HG03064 (cell line): Measurements from ENCODE around the gene ADCY9.
"Not testable (repeated sequence)": the region's sequence is repeated elsewhere in the genome, so short reads cannot be mapped to it uniquely, and the experiment has no call there.

Experiments used
- ATAC-seq: cut with Tn5 transposase; IDR thresholded peaks from one replicate; pipeline ENCODE4 v1.9.1; 2021; ENCODE audit warnings: low read depth; ENCODE audit not compliant: unreplicated experiment

ADCY9 gene

DNA sequence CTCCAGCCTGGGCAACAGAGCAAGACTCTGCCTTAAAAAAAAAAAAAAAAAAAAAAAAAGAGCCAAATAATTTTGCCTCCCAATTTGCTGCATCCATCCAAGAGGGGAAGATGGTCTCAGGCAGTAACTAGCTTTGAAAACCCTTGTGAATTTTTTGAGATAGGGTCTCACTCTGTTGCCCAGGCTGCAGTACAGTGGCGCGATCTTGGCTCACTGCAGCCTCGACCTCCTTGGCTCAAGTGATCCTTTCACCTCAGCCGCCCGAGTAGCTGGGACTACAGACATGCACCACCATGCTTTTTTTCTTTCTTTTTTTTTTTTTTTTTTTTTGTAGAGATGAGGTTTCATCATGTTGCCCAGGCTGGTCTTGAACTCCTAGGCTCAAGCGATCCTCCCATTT, 70.7 kb downstream of the ADCY9 start:
- ATAC-seq, result not testable (repeated sequence)

DNA sequence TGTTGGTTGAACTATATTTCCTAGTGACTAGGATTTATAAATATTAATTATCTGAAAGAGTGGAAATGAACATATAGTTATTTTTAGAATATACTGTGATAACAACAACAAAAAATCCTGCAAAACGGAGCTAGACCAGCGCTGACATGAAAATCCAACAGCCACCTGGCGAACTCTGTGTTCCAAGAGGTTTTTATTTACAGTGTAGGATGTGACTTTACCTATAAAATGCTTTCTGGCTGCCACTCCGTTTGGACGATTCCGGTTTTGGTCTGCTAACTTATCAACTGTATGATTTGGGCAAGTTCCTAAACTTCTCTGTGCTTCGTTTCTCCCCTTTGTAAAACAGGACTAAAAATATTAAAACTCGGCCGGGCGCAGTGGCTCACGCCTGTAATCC, 73.7 kb downstream of the ADCY9 start:
- no peak for ATAC-seq

DNA sequence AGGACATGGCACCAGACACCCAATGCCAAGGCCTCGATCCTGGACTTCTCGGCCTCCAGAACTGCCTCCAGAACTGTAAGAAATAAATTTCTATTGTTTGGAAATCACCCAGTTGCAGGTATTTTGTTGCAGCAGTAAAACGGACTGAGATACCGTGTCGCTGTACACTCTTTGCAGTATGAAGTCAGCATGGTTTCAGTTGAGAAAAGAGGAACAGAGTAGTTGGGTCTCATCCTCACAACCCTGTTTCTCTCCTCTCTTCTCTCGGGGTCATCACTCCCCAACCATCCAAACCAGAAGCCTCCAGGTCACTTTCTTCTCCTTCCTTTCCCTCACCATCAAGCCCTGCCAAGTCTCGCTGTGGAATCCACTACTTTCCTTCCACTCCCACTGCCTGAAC, 77.8 kb downstream of the ADCY9 start:
- no peak for ATAC-seq

DNA sequence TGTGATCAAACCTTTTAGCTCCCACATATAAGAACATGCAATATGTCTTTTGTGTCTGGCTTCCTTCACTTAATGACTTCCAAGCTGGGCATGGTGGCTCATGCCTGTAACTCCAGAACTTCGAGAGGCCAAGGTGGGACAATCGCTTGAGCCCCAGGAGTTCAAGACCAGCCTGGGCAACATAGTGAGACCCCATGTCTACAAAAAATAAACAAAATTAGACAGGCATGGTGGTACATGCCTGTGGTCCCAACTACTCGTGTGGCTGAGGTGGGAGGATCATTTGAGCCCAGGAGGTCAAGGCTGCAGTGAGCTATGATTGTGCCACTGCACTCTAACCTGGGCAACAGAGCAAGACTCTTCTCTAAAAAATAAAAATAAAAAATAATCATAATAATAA, 79.3 kb downstream of the ADCY9 start:
- ATAC-seq, result not testable (repeated sequence)

DNA sequence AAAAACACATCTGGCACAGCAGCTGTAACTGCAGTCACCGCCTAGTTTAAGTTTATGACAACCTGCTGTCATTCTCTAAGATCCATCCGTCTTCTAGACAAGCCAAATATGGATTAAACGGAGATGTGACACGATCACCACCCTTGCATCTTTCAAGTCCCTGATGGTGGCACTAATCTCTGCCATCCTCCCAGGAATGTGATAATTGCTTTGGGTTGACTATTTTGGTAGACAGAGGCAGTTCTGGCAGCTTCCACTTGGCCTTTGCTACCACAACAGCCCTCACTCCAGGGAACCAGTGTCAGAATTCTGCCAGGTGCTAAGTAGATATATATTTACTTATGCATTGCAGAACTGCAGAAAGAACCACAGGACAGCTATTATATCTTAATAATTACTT, 81.3 kb downstream of the ADCY9 start:
- ATAC-seq, result no peak

DNA sequence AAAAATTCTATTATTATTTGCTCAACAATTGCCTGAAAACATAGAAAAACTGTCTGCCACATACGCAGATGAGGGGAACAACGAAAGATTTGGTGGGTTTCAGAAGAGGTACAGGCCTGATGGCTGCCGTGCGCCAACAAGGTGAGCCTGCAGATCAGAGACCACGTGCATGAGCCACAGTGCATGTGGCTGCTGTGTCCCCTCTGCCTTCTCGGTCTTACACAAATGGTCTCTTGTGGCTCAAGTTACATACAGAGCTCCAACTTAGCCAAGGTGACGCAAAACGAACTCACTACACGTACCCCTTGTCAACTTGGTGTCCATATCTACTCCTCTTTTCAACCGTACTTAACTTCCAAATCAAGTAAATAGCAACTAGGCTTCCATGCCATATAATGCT, 82.3 kb downstream of the ADCY9 start:
- no peak for ATAC-seq

DNA sequence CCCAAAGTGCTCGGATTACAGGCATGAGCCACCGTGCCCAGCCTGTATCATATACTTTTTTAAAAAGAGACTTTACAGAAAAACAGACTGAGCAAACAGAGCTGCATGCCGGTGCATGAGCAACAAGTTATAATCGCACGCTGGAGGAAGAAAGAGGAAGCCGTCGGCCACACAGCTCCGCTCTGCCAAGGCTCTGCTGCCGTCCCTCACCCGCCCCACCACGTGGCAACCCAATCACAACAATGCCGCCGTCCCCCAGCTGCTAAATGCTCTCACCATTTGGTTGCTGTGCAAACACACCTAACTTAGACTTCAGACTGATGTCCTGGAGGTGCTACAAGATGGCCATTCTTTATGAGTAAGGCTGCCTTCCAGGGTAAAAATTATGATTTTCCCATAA, 83.5 kb downstream of the ADCY9 start:
- ATAC-seq, result no peak

DNA sequence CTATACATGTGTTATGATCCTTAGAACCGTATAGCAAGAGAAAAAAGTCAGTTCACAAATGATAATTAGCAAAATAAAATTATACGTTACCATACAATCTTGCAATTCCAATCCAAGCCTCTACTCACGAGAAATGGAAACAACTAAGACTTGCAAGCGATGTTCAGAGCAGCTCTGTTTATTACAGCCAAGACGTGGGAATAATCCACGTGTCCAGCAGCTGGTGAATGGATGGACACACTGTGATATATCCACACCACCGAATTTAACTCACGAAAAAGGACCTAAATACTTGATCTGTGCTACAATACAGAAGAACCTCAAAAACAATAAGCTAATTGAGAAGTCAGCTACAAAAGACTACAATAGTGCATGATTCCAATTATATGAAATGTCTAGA, 88.1 kb downstream of the ADCY9 start:
- no peak for ATAC-seq

DNA sequence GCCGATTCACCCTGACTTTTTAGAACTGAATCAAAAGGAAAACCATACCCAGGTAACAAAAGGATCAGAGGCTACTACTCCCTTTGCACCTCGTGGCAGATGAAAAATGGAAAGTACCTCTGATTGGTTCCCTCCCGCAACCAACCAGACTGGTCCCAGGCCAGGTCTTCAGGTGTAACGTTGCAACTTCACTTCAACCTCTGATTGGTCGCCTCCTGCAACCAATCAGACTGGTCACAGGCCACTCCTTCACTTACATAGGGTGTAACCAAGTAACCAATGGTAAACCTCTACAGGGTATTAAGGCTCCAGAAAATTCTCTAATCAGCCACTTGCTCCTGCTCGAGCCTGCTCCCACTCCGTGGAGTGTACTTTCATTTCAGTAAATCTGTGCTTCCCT, 89.4 kb downstream of the ADCY9 start:
- ATAC-seq, result no peak

DNA sequence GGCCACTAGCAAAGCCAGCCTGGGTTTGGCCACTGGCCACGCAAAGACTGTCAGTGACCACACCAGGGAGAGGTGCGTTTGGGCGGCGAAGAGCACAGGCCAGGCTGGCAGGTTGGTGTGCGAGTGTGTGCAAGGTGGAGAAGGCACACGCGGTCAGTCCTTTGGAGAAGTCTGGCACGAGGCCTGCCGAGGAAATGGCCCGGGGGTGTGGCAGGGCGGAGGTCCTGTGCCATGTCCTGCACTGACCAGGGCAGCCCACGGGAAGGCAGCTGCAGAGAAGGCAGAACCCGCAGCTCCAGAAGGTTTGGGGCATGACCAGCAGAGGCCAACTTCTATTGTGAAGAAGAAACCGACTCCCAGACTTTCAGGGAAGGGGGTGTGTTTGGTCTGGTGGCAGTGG, 90.8 kb downstream of the ADCY9 start:
- ATAC-seq, result no peak

DNA sequence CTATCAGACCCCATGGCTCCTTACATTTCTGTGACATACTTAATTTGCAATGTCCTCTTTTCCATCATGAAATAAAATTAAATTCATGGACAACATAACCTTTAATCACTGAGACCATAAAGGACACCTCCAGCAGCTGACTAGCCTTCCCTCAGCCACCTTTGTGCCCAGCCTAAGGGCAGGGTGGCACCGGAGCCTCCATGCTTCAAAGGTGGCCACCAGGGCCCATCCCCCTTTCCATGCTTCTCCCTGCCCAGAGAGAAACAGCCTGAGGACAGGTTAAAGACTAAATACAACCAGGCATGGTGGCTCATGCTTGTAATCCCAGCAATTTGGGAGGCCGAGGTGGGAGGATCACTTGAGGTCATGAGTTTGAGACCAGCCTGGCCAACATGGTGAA, 94.3 kb downstream of the ADCY9 start:
- no peak for ATAC-seq

DNA sequence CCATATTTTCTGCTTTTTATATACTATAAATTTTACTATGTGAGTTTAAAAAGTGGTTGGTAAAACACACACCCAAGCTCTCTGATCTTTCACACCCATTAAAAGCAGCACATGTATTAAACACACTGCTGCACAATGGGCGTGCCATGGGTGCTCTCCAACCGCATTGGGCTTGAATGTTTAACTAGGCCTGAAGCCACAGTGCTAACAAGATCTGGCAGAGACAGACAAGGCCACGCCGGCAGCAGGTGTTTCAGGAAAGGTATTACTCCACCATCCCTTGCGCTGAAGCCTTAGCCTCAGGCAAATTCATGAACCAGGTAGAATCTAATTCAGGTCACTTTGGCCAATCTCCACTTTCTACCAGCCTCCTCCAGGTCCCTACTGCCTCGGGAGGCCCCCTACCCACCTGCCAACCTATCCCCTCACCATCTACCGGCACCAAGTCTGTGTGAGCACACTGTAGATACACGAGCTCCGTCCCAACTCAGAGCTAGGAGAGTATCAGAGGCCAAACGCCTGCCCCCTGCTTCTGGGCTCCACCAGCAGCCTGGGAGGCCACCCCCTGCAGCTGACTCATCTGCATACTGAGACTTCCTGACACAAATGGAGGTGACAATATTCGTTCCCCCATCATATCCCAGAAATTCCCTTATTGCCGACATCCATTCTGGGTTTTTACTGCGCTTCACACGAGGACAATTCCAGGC, 95.0 kb downstream of the ADCY9 start:
- no peak for ATAC-seq

DNA sequence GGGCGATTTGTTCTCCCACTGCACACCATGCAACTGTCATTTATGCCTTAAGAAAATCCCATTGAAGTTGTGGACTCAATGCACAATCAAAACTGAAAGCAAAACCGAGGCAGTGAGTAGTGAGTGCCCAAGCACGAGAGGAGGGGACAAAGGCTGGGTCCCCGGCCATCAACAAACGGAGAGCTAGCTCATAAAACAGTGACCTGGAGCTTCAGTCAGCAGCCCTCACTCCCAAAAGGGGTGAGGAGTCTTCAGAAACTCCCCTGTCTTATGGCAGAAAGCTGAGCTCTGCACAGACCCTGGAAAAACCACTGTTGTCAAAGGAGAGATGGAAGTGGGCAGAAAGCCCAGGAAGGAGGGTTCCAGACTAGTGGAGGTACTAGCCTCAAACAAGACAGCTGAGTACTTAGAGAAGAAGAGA, 96.9 kb downstream of the ADCY9 start:
- no peak for ATAC-seq

DNA sequence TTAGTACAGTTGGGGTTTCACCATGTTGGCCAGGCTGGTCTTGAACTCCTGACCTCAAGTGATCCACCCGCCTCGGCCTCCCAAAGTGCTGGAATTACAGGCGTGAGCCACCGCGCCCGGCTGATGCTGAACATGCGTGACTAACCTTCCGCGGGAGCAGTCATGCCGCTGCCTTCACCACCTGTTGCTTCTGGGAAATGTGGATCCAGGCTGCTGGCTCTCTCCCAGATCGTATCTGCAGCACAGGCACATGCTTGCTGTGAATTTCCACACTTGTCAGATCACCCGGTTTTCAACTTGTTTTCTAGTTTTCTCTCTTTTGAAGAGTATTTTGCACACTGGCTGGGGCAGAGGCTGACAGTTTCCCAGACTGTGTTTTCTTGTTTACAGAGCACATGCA, 97.9 kb downstream of the ADCY9 start:
- ATAC-seq, result no peak

DNA sequence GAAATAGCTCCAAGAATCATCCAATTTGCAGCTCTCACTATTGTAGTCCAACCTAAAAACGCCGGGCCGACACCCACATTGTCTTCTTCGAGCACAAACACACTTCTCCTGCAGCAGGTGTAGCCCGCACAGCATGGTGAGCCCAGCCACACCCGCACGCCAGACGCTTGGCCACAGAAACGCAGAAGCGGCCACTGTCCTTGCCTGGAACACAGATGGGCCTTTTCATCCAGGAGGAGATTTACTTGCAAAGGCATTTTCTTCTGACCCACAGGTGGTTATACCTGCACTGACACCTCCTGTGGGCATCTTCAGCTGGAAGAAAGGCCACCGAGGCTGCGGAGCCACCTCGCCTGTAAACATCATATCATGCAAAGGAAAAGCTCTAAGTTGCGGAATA, 98.4 kb downstream of the ADCY9 start:
- ATAC-seq, result no peak

DNA sequence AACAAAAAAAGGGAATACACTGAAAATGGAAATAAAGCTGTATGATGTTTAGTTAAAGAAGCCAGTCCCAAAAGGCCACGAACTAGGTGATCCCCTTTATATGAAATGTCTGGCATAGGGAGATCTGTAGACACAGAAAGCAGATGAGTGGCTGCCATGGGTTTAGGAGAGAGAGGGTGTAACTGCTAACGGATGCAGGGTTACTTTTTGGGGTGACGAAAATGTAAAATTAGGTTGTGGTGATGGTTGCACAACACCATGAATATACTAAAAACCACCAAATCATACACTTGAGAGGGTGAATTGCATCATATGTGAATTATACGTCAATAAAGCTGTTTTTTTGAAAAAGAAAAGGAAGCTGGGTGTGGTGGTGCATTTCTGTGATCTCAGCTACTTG, 99.6 kb downstream of the ADCY9 start:
- ATAC-seq, result no peak

DNA sequence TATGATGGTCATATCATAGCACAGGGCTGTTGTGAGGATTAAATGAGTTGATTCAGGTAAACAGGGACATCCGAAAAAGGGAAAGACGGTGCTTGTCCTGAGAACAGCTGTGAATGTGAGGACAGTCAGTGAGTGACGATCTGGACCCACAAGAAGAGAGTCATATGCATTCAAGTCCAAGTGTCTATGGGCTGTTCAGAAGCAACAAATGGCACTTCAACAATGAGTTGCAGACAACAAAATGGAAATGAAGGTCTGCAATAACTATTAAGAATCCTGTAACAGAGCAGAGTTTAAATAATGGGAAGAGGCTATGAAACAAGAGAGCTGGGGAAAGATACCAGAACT, 100.3 kb downstream of the ADCY9 start:
- ATAC-seq, result no peak

DNA sequence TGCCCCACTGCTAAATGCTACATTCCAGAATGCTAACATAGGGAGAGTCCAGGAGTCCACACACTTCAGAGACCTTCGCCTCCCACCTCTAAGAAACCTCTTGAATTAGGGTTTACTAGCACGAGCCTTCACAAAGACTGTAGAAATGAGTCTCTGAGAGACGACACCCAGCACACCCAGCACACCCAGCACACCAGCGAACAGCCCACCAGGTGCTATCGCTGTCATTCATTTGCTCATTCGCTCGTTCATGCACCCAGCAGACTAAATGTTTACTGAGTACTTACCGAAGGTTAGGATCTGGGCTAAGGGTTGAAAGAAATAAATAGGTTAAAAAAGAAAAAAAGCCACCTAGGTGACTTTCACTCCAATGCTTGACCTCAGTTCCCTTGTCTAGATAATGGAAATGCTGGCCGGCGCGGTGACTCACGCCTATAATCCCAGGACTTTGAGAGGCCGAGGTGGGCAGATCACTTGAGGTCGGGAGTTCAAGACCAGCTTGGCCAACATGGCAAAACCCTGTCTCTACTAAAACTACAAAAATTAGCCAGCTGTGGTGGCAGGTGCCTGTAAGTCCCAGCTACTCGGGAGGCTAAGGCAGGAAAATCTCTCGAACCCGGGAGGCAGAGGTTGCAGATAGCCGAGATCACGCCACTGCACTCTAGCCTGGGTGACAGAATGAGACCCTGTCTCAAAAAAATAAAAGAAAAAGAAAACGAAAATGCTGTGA, 100.8 kb downstream of the ADCY9 start:
- ATAC-seq, result no peak

DNA sequence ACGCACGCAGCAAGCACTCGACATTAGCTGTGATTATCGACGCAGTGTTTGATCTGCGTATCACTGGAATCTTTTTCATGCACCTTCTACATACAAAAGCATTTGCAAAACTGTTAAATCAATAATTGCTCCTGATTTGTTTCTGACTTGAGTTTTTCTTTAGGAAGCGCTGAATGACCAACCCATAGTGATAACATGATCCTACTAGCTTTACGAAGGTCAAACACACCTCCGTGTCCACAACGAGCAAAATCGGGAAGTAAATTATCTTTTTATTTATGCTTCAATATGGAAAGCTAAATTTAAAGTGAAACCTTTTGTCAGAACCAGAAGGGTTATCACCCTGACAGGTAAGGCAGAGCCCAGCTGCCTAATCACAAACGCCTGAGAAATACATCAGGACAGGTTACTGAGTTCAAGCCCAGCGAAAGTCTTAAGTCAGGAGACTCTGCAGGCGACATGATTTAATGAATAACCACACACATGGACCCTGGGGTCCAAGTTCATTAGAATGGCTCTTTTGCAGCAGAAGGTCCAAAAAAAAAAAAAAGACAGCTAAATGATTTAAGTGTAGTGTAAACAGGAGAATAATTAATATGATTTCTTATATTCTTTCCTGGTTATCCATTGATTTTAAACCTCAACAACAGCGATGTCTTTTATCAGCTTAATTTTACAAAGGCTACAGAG, 104.2 kb downstream of the ADCY9 start:
- ATAC-seq, result no peak

DNA sequence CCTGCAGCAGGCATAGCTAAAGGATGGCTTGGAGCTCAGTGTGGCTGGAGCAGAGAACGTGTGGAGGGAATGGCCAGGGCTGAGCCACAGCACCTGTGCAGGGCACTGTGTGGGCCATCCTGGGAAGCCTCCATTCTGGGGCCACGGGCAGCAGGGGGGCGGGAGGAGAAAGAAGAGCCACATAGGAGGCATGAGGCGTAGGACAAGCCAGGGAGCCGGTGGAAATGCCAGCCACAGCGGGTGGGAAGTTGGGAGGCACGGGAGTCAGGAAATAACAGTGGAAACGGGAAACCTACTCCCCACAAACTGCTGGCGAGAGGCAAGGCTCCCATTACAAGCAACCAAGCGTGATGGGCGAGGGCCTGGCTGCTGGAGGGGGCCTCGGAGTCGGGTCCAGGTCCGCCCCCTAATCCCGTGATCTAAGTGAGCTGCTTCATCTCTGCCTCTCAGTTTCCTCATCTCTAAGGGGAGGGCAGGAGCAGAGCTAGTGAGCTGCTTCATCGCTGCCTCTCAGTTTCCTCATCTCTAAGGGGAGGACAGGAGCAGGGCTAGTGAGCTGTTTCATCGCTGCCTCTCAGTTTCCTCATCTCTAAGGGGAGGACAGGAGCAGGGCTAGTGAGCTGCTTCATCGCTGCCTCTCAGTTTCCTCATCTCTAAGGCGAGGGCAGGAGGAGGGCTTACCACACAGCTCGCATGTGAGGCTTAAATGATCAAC, 104.9 kb downstream of the ADCY9 start:
- no peak for ATAC-seq
